HG03097 (cell line): ENCODE results near the gene ATG2A.

Experiments
- ATAC-seq: cut with Tn5 transposase; IDR thresholded peaks from one replicate; pipeline ENCODE4 v1.9.1; 2021; ENCODE audit not compliant: unreplicated experiment, low FRiP score

ATG2A gene

DNA sequence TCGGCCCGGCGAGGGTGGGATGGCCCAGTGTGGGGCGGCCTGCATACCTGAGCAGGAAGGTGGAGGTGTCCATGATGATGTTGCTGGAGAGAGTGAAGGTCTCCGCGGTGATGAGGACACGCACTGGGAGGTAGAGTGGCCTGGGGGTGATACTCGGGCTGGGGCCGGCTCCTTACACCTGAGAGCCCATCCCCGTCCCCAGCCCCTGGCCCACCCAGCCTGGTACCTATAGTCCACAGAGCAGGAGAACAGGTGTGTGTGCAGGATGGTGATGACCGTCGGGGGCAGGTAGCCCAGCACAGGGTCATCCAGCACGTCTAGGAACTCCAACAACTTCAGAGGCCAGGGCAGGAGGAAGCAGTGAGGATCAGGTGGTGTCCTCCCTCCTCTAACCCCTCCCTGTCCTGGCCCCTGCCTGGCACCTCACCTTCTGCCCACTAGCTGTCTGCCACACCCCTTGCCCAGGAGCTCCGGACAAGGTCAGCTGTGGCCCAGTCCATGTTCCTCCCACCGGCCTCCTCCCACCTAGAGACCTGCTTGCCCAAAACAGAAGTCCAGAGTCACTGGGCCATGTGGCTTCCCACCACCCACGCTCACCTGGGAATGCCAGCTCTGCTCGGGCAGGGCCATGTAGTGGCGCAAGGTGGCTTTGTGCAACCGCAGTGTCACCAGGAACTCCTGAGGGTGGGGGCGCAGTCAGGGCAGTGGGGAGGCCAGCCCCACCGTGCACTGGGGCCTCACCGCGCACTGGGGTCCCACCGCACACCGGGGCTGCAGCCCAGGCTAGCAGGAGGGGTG is 11.3 kb downstream of the ATG2A start:
- no peak for ATAC-seq

DNA sequence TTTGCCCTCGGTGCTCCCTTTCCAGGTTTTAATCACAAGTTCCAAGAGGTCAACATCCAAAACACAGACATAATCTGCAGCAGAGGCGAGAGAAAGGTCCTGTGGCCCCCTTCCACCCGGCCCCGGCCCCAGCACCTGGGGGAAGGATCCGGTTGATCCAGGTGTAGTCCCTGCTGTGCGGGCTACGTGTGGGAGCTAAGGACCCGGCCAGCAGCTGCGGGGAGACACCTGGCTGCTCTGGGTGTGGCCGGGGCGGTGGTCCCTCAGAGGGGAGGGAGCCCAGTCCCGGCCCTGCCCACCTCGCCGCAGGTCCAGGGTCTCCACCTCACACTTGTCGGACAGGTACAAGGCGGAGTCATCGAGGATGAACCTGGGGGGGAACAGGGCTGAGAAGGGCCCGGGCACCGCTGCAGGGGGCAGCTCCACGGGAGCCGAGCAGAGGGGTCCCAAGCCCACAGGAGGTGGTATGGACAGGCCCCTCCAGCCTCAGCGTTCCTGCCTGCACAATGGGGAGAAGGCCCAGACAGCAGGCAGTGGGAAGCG is 13.6 kb downstream of the ATG2A start:
- no peak for ATAC-seq

DNA sequence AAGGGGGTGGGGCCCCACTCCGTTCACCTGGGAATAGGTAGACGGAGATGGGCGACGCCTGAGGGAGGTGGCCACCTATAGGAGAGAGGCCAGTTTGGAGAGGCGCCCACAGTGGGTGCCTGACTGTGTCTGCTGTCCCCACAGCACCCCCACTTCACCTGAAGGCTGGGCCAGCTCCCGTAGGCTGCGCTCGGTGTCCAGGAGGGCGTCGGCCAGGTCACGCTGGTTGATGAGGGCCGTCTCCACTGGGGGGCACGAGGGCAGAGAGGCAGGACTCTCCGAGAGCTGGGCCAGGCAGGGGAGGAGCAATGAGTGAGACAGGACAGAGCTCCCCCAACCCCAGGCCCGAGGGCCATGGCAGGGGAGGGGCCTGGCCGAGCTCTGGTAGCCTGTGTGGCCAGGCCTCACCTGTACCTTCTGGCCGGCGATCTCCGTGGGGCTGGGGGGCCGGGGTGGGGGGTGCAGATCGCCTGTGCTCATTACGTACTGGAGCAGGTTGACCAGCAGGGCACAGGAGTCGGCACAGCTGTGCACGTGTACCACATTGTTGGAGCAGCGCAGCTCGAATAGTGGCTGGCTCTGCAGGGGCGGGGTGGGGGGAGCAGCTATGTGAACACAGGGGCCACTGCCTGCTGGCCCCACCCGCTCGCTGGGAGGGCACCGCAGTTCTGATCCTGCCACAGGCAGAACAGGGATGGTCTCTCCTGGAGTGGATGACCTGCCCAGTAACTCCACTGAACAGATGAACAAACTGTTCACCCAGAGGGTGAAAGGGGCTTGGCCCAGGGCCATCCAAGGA is 14.7 kb downstream of the ATG2A start:
- ATAC-seq = no peak

DNA sequence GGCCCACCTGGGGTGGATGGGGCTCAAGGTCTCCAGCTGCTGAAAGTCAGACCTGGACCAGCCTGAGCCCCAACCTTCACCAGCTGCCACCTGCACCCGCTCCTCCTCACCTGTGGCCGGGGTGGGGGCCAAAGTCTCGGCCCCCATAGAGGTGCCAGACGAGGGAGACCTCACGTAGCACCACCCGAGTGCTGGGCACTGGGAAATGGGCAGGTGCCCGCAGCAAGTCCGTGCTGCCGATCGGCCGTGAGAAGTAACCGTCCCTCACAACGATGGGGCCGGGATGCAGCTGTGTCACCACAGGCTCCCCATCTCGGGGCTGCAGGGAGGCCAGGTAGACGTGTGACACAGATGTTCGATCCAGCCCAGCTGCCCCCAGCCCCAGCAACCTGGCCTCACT is 16.2 kb downstream of the ATG2A start:
- ATAC-seq = no peak

DNA sequence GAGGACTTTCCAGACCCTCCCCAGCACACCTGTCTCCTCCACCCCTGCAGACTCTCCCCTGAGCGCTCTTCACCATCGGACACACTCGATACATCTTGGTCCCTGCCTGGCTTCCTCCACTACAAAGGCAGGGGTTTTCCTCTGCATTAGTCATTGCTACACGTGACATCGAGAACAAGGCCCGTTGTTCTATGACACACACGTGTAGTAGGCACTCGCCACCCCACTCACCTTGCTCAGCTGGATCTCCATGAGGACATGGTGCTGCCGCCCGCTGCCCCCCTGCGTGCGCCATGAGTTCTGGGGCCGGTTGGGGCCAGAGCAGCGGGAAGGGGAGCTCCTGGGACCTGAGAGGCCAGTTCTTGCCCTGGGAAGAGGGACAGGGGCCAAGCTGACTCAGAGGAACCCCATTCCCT is 16.7 kb downstream of the ATG2A start:
- ATAC-seq = no peak

DNA sequence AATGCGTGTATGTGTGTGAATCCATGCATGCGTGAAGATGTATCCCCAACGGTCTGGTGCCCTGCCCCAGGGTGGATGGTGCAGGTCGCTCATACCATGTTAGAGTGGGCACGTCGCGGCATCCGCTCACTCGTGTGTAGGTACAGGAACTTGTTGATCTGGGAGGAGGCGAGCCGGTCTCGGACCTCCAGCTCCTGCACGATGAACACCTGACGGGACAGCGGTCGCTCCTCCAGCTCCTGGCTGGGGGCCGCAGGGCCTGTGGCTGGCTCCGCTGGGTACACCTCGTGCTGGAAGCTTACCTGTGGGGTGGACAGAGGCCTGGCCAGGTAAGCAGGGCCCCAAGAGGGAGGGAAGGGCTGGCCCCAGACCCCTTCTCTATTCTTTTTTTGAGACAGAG is 18.5 kb downstream of the ATG2A start:
- ATAC-seq = no peak

DNA sequence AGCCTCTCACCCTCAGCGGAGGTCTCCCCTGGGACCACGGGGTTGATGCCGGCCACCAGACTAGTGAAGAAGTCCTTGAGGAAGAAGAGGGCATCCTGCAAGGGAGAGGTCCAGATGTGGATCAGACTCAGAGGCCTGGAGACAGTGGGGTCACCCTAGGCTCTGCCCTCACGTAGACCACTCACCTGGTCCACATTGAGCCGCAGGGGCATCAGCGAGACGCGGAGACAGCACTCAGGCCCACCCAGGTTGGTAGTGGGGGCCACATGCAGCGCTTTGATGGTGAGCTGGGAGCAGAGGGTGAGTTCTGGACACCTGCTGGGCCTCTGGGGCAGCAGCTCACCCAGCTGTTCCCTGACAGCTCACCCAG is 18.9 kb downstream of the ATG2A start:
- ATAC-seq = no peak

DNA sequence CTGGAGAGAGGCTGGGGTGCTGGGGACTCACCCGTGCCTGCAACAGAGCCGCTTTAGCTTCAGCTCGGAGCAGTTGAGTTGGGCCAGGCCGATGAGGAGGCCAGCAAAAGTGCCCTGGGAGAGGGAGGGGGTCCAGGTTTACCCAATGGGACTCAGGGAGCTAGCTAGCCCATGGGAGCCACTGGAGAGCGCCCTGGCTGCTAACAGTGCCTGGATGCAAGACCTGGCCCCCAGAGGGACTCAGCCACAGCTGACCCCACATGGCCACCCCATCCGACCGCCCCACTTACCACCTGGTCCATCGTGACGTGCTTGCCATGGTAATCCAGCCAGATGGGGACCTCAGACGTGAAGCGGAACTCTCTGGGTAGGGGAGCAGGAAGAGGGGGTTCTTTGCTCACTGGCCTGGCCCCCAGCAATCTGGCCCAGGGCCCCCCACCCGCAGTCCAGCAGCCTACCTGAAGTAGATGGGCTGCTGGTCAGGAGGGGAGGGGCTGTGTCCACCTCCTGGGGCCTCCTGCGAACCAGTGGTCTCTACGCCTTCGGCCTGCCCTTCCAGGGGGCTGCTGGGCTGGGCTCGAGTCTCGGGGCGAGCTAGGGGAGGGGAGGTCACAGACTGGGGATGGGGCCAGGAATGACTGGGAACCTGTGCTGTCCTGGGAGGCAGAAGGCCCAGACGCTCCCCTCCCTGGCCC is 19.5 kb downstream of the ATG2A start:
- ATAC-seq = no peak

DNA sequence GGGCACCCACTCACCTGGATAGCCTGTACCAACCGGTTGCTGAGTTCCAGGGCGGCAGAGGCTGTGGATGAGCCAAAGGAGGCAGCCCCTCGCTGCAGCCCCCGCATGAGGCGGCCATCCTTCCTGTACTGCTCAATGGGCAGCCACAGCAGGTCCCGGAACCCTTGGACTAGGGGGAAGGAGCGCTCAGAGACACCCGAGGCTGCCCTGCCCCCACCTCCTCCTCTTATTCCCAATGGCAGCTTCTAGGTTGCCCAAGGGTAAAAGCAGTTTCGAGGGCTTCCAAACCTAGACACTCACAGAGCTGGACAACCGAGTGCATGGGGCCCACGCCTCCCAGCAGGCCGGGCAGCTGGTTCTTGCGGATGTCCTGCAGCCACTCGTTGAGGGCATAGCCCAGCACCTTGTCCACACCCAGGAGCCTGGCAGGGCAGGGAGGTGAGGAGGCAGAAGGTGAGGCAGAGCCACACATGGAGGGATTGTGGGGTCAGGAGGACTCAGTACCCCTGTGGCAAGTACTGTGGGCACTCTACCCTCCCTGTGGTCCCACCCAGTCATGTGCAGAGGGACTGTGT is 20.5 kb downstream of the ATG2A start:
- no peak for ATAC-seq

DNA sequence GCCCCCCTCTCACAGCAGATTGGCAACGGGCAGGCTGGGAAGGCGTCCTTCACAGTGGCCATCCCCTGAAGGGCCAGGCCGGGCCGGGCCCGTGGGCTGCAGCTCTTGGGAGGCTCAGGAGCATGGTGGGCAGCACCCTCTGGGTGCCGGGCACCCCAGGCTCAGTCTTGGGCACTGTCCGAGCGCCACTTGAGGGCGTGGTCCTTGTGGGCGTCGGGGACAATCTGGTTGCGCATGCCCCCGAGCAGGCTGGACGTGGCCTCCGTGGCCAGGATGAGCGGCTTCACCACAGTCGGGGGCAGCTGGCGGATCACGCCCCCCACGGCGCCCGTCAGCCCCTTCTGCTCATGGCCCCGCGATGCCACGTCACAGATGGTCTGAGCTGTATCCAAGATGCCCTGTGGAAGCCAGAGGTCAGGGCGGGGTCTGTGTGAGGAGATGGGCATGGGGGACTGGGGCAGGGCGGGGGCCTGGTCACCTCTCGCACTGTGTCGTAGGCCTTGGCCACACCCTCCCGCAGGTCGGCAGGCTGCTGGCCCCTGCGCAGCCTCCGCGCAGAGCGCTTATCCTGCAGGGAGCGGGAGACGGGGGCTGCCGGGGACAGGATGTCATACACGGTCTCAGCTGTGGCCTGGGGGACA is 22.1 kb downstream of the ATG2A start:
- ATAC-seq = no peak

DNA sequence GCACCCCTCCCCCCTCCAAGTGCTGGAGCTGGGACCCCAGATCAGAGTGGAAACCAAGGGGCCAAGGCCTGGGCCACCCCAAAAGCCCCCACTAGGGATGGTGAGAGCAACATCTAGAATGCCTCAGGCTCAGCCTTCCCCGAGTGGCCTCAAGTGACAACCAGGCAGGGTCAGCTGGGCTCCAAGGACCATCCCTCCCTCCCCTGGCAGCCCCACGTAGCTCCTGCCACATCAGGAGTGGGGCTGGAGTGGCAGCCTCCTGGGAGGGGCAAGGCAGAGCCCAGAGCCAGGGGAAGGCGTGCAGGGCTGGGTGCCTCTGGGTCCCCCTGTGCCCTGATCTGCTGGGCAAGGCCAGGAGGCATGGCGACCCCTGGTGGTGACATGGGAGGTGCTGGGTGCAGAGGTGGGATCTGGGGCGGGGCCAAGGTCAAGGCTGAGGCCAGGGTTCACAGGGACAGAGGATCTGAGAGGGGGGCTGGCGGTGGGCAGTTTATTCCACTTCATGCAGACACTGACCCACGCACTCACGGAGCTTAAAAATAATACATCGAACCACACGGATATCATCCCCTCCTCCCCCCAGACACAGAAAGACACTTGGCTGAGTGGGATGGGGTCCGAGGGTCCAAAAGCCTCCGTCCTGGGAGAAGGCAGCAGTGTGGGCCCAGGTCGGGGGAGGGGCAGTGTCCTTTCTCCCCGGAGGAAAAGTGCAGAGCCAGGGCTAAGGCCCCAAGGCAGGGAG is 22.8 kb downstream of the ATG2A start:
- no peak for ATAC-seq

DNA sequence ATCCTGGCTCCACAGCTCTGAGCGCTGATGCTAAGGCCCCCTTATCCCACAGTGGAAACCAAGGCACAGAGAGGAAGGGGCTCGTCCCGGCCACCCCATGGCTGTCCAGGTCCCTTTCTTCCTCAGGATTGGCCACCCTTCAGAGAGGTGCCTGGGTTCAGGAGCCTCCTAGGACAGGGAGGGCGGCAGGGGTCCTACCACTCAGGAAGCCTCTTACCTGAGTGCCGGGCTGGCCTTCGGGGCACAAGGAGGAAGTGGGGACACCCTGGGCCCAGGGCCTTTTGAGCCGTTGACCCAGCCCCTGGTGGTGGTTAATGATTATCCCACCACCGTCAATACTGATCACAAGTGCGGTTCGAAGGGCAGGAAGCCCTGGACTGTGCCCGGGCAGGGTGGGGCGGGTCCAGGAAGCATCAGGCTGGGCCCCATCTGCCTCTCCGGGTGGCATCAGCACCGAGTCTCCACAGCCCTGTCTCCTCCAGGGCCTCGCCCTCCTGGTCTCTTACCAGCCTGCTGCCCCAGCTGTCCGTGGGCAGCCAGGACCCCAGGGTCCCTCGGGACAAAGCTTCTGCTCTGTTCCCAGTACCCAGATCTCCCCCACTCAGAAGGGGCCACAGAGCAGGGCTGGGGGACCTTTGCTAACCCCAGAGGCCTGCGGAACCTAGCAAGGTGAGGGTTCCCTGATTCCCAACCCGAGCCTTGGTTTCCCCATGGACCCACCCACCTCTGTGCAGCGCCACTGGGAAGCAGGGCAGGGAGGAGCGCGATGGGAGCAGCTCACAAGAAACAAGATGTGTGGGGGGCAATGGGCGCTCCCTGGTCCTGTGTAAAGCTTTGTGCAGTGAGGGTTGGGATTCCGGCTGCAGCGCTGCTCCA is 23.6 kb downstream of the ATG2A start:
- no peak for ATAC-seq

DNA sequence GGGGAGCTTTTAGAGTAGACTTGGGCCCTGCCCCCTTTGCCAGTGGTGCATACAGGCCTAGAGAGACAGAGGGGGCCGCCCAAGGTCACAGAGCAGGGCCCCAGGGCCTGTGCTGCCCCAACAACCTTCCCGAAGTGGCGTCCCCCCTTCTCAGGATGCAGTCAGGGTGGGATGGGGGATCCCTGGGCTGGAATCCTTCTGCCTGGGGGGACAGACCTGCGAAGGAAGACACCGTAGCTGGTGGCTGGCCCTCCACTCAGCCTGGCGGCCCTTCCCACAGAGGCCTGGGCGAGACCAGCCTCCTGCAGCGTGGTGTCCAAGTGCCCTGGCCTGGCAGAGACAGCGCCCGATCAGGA is 24.2 kb downstream of the ATG2A start:
- ATAC-seq = no peak

DNA sequence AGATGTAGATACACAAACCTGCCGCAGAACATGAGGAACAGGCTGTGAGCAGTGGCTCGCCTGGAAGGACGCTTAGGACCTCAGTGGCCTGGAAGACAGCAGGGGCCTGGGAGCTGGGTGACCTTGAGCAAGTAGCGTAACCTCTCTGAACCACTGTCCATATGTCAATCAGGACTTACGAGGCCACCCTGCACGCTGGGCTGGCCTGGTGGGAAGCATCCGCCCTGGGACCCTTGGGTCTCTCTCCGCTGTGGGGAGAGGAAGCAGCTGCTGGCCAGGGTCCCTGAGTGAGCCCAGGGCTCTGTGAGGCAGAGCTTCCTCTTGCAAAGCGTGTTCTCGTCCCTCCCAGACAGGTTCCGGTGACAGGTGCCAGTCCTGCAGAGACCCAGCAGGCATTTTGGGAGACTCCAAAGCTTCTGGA is 24.6 kb downstream of the ATG2A start:
- ATAC-seq = no peak

DNA sequence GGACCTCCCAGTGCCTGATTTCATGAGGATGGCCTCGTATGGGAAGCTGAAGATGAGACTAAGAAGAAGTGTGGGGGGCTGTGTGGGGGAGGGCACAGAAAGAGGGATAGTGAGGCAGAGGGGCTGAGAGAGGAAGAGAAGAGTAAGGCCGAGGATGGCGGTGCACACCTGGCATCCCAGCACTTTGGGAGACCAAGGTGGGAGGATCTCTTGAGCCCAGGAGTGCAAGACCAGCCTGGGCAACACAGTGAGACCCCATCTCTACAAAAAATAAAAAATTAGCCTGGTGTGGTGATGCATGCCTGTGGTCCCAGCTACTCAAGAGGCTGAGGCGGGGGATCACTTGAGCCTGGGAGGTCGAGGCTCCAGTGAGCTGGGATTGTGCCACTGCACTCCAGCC is 25.1 kb downstream of the ATG2A start:
- no peak for ATAC-seq

DNA sequence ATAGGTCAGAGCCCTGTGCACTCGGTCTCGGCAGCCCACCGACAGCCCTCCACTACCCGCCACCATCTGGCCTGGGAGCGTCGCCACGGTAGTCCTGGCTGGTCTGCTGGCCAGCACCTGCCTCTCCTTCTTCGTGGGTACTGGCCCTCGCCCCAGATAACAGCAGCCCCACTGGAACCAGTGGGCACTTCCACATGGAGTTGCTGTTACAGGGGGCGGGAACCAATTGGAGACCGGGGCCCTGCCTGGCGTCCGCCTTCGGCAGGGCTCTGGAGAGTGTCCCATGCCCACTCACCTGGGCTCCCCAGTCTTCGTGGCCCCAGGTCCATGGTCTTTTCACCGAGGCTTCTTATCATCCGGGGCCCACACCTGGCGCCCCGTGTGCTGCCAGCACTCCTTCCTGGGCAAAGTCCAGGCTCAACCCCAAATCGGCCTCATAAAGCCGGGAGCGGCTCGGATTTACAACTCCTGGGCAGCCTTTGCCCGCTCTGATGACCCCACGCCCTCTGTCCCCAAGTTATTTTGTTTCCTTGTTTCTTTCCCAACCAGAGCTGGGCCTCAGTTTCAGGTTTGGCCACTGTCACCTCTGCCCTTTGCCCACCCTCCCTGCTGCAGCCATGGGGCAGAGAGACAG is 25.7 kb downstream of the ATG2A start:
- ATAC-seq = no peak

DNA sequence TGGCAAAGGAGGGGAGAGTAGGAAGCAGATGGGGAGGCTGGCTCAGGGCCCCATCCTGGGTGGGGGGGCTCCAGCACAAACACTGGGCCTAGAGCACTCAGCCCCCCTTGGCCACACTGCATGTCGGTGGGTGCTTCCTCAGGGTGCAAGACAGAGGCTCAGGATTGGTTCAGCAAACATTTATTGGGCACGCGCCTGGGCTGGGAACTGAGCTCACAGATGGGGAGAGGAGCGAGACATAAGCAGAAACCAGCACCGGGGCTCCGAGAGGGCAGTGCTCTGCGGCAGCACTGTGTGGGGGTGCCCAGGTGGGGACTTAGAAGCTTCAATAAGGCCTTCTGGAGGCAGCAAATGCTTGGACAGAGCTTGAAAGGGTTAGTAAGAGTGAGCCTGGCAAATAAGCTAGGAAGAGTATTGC is 26.5 kb downstream of the ATG2A start:
- ATAC-seq = no peak

DNA sequence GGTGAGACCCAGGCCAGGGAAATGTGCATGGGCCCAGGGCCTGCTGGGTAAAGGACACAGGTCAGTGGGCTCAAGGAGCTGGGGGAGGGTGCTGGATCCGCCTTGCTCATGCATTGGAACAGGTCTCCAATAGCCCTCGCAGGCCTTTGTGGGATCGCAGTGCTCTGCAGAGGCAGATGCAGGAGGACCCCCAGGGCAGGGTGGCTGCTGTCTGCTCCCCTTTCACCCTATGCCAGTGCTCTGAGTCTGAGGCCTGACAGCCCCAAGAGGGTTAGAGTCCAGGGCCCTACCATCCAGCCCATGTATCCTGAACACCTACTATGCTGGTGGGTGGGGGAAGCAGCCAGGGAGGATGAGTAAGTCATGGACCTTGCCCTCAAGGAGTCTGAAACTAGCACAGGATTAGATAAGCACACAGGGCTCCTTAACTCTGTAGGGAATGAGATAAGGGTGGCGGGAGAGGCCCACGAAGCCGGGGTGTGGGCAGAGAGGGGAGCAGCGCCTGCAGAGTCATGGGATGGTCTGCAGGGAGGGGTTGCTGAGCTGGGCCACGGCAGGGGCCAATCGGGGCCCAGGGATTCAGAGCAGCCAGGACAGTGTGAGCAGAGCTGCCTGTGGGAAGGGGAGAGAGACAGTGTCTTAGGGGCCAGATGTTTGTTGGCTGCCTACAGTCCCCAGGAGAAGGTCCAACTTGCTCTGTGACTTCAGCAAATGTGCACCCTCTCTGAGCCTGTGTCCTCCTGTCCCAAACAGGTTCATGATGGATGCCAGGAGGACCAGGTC is 28.1 kb downstream of the ATG2A start:
- no peak for ATAC-seq
